H1 (cell line): ENCODE data around the gene PCDHGA8. TPM values are rescaled to one million over a fixed set of nuclear protein-coding genes. Genes with fewer than 3 reads are reported as not detected.
"Not testable (repeated sequence)": the region's sequence is repeated elsewhere in the genome, so short reads cannot be mapped to it uniquely, and the experiment has no call there.

Source experiments
- CTCF ChIA-PET: fragments of 300-600 bp; sonication (Branson Sonifier 250); formaldehyde crosslinking; loops from one replicate; lab custom pipeline; 2021; ENCODE audit not compliant: partially characterized antibody; lab: Charles Lee
- POLR2A ChIA-PET: fragments of 300-600 bp; sonication (Branson Sonifier 250); formaldehyde crosslinking; loops from one replicate; lab custom pipeline; 2021; ENCODE audit warnings: inconsistent platforms; ENCODE audit not compliant: partially characterized antibody; lab: Charles Lee
- DNase-seq, 2 experiments: peaks; one replicate each; pipeline versions ENCODE4 v3.0.0 to v3.0.0-alpha.2; 2010 to 2022; ENCODE audit warnings: low spot score in 2 of 2, low read depth in 1 of 2, mixed read lengths in 1 of 2
- FAIRE-seq: peaks from 2 replicates; lab custom pipeline; 2011; peaks lifted over from hg19 to GRCh38; lab: Jason Lieb, UNC
- H2AFZ ChIP-seq: 2 replicates; pipeline ENCODE4 v1.8.1; 2012; ENCODE audit warnings: low read length, inconsistent platforms
- H2AK5ac ChIP-seq: 2 replicates; pipeline ENCODE4 v1.6.1; 2013; ENCODE audit warnings: low read depth, low read length
- H2BK120ac ChIP-seq: replicated peaks from 2 replicates; pipeline ENCODE3; 2013; ENCODE audit warnings: low read depth, low read length, inconsistent platforms
- H2BK12ac ChIP-seq: 2 replicates; pipeline ENCODE4 v1.6.1; 2013; ENCODE audit warnings: low read depth, low read length
- H2BK15ac ChIP-seq: 2 replicates; pipeline ENCODE4 v1.6.1; 2013; ENCODE audit warnings: low read length
- H2BK20ac ChIP-seq: 2 replicates; pipeline ENCODE4 v1.6.1; 2013; ENCODE audit warnings: low read length
- H2BK5ac ChIP-seq: 2 replicates; pipeline ENCODE4 v1.6.1; 2013; ENCODE audit warnings: low read depth, low read length
- H3K14ac ChIP-seq: 2 replicates; pipeline ENCODE4 v1.6.1; 2013; ENCODE audit warnings: inconsistent platforms; ENCODE audit not compliant: insufficient read length
- H3K18ac ChIP-seq: 2 replicates; pipeline ENCODE4 v1.6.1; 2013; ENCODE audit warnings: low read length; ENCODE audit errors: extremely low read depth
- H3K23ac ChIP-seq: 2 replicates; pipeline ENCODE4 v1.6.1; 2013; ENCODE audit warnings: inconsistent platforms; ENCODE audit not compliant: insufficient read length
- H3K23me2 ChIP-seq: 2 replicates; pipeline ENCODE4 v1.6.1; 2013; ENCODE audit warnings: low read depth, low read length
- H3K27ac ChIP-seq: 2 replicates; pipeline ENCODE4 v1.6.1; 2011; ENCODE audit warnings: low read depth, low read length, inconsistent platforms
- H3K27me3 ChIP-seq, 4 experiments: replicated peaks in 1 of 4; 1 replicate in 1 of 4; 2 replicates in 3 of 4; pipeline versions ENCODE4 v1.6.1 to v1.8.1; 2011 to 2013; ENCODE audit warnings: low read length in 3 of 4, mild to moderate bottlenecking in 3 of 4, inconsistent platforms in 2 of 4, mixed read lengths in 2 of 4, moderate library complexity in 1 of 4; ENCODE audit not compliant: control insufficient read depth in 3 of 4, insufficient read depth in 3 of 4; ENCODE audit errors: extremely low read depth in 1 of 4
- H3K36me3 ChIP-seq, 4 experiments: 2 replicates each; pipeline versions ENCODE4 v1.6.1 to v1.8.1; 2011 to 2013; ENCODE audit warnings: mild to moderate bottlenecking in 4 of 4, low read length in 3 of 4, moderate library complexity in 2 of 4, control low read depth in 1 of 4, inconsistent platforms in 1 of 4; ENCODE audit not compliant: insufficient read depth in 4 of 4, control insufficient read depth in 2 of 4
- H3K4ac ChIP-seq: replicated peaks from 2 replicates; pipeline ENCODE3; 2013; ENCODE audit warnings: low read length, low read depth, mixed read lengths, inconsistent platforms; ENCODE audit not compliant: insufficient read length
- H3K4me1 ChIP-seq, 4 experiments: replicated peaks in 1 of 4; 1 replicate in 1 of 4; 2 replicates in 3 of 4; pipeline versions ENCODE4 v1.6.1 to v1.8.1; 2011 to 2013; ENCODE audit warnings: low read length in 3 of 4, inconsistent platforms in 2 of 4, mixed read lengths in 1 of 4; ENCODE audit not compliant: insufficient read depth in 4 of 4, control insufficient read depth in 3 of 4
- H3K4me2 ChIP-seq, 2 experiments: 2 replicates each; pipeline versions ENCODE4 v1.6.1 to v1.8.1; 2011 to 2013; ENCODE audit warnings: low read depth in 2 of 2, low read length in 2 of 2, control low read depth in 1 of 2, inconsistent platforms in 1 of 2, mild to moderate bottlenecking in 1 of 2; ENCODE audit not compliant: insufficient read depth in 1 of 2
- H3K4me3 ChIP-seq, 4 experiments: fragments of 200-600, 300-600 bp in 1 of 4; sonication (generic), shearing (Covaris generic), sonication (Bioruptor Twin) in 1 of 4; 2 replicates each; pipeline versions ENCODE4 v1.5.1 to v1.8.1; 2011 to 2016; ENCODE audit warnings: low read length in 4 of 4, low read depth in 3 of 4, control low read depth in 2 of 4, inconsistent platforms in 2 of 4, mild to moderate bottlenecking in 2 of 4, mixed read lengths in 1 of 4, moderate library complexity in 1 of 4; ENCODE audit not compliant: insufficient read depth in 2 of 4; ENCODE audit errors: extremely low read depth in 1 of 4
- H3K56ac ChIP-seq: replicated peaks from 2 replicates; pipeline ENCODE3; 2013; ENCODE audit warnings: low read depth, mild to moderate bottlenecking, mixed read lengths, low read length, inconsistent platforms; ENCODE audit not compliant: insufficient read length
- H3K79me1 ChIP-seq: 2 replicates; pipeline ENCODE4 v1.6.1; 2013; ENCODE audit warnings: low read depth, low read length, control low read depth
- H3K79me2 ChIP-seq, 2 experiments: 2 replicates each; pipeline versions ENCODE4 v1.6.1 to v1.8.1; 2012 to 2013; ENCODE audit warnings: low read length in 2 of 2, mild to moderate bottlenecking in 2 of 2, inconsistent platforms in 1 of 2; ENCODE audit not compliant: insufficient read depth in 2 of 2, control insufficient read depth in 1 of 2
- H3K9ac ChIP-seq, 4 experiments: replicated peaks in 1 of 4; 1 replicate in 1 of 4; 2 replicates in 3 of 4; pipeline versions ENCODE4 v1.6.1 to v1.8.1; 2011 to 2013; ENCODE audit warnings: low read depth in 3 of 4, low read length in 3 of 4, control low read depth in 2 of 4, mild to moderate bottlenecking in 2 of 4, moderate library complexity in 2 of 4, inconsistent platforms in 1 of 4; ENCODE audit errors: extremely low read depth in 1 of 4
- H3K9me3 ChIP-seq, 2 experiments: 2 replicates each; pipeline versions ENCODE4 v1.6.1 to v1.8.1; 2012 to 2013; ENCODE audit warnings: mild to moderate bottlenecking in 2 of 2, moderate library complexity in 2 of 2, control low read depth in 1 of 2, inconsistent platforms in 1 of 2, low read depth in 1 of 2, low read length in 1 of 2, mixed read lengths in 1 of 2; ENCODE audit not compliant: insufficient read depth in 2 of 2
- H4K20me1 ChIP-seq, 2 experiments: replicated peaks in 1 of 2; 2 replicates each; pipeline versions ENCODE3 to v1.8.1; 2011 to 2013; ENCODE audit warnings: inconsistent platforms in 2 of 2, low read length in 2 of 2, mild to moderate bottlenecking in 1 of 2; ENCODE audit not compliant: insufficient read depth in 2 of 2, control insufficient read depth in 1 of 2
- H4K5ac ChIP-seq: 2 replicates; pipeline ENCODE4 v1.6.1; 2013; ENCODE audit warnings: low read length, low read depth, mixed read lengths, inconsistent platforms; ENCODE audit not compliant: insufficient read length
- H4K8ac ChIP-seq: 2 replicates; pipeline ENCODE4 v1.8.0; 2013; ENCODE audit warnings: mild to moderate bottlenecking, moderate library complexity, low read length, inconsistent platforms; ENCODE audit not compliant: insufficient read depth; ENCODE audit errors: extremely low read depth
- H4K91ac ChIP-seq: replicated peaks from 2 replicates; pipeline ENCODE3; 2013; ENCODE audit warnings: low read length, mixed read lengths, inconsistent platforms; ENCODE audit not compliant: insufficient read length
- WGBS, 2 experiments: shearing (Covaris generic) in 1 of 2; methylation state at CpG; one replicate each; pipeline versions ENCODE4 v1.1.6 to v1.1.7; 2013 to 2015; ENCODE audit warnings: low lambda C conversion rate in 2 of 2, mixed read lengths in 2 of 2, inconsistent platforms in 1 of 2, low coverage in 1 of 2, missing lambda C conversion rate in 1 of 2; ENCODE audit not compliant: insufficient replicate concordance in 2 of 2, insufficient coverage in 1 of 2, insufficient read length in 1 of 2; ENCODE audit errors: extremely low coverage in 1 of 2, missing lambda C conversion rate in 1 of 2; 5-methylcytosine and 5-hydroxymethylcytosine counted together
- polyA plus RNA-seq, 7 experiments: library from polyadenylated mRNA; depleted of rRNA in 3 of 7; stranded (reverse) in 5 of 7; unstranded in 2 of 7; fragments of >200 nt in 5 of 7; fragments of 200-250 nt in 2 of 7; gene quantifications; 1 replicate in 5 of 7; 2 replicates in 1 of 7; 4 replicates in 1 of 7; pipeline versions ENCODE4 v1.2.1 to v1.2.3, GENCODE V29; 2011 to 2013; ENCODE audit warnings: missing spikeins in 2 of 7, mixed read lengths in 2 of 7
- total RNA-seq: library from RNA; stranded (reverse); fragmentation: NEBNext Ultra II Directional; extraction: Animal tissue kit (Norgen Biotek cat#: 25700); gene quantifications from 2 replicates; pipeline ENCODE4 v1.2.1, GENCODE V29; 2021

Gene PCDHGA8
- total and polyA plus RNA-seq, 2 of the 8 experiments (the other 6 are each of a cell fraction or from before 2014, with no cell fraction given), result 0.79 to 1.4 TPM

GRCh38 chr5:141415275-141415618, 22.8 kb downstream of the PCDHGA8 start:
- H2BK120ac ChIP-seq, H3K9ac ChIP-seq, POLR2A ChIA-PET, H4K20me1 ChIP-seq, FAIRE-seq, H3K79me1 ChIP-seq, H3K36me3 ChIP-seq, H2BK12ac ChIP-seq, H3K4me1 ChIP-seq, H3K23ac ChIP-seq, H4K5ac ChIP-seq, H3K79me2 ChIP-seq, H3K27ac ChIP-seq, H3K4ac ChIP-seq, H3K4me3 ChIP-seq, H3K56ac ChIP-seq, H2BK15ac ChIP-seq, H3K4me2 ChIP-seq, H2AK5ac ChIP-seq, H2BK20ac ChIP-seq, H3K18ac ChIP-seq, H4K8ac ChIP-seq, H2AFZ ChIP-seq, H3K14ac ChIP-seq, H2BK5ac ChIP-seq, H3K23me2 ChIP-seq, H4K91ac ChIP-seq: not testable (repeated sequence)
- peak in 1 of 2 experiments; percentile 45 for DNase-seq
- Histone ChIP-seq H3K27me3 (peaks cover 0 to 12% (median 6%) of the 10 kb centered on the region in 4 experiments; a peak in 4 of 7 replicates), H3K9me3 (peaks cover 10 to 17% of the 10 kb centered on the region in 2 experiments)
- CTCF ChIA-PET, result interaction anchor here (0.7 to 23.3 kb wide), 7 partner anchors 27 to 228 kb away, joined by 3 to 1236 read pairs (median 8); partner anchors contain the start of genes PCDHB9, PCDHGB1, PCDHGB2 and PCDHGB4
- 91% methylated on average over 24 of the region's 24 CpGs; no CpG with 5 or more reads in 1 of the 2 experiments for WGBS, 2 experiments
